GM23338 (cell line): ENCODE results near the gene CHST6. TPM values are rescaled to one million over a fixed set of nuclear protein-coding genes. Genes with fewer than 3 reads are reported as not detected.

Experiments
- ATAC-seq: fragments of 200-7000 bp; cut with Tn5 transposase; 3 replicates; pipeline ENCODE4 v1.9.1; 2020
- DNase-seq: peaks from one replicate; pipeline ENCODE4 v3.0.0-alpha.2; 2015; ENCODE audit warnings: low spot score
- H2AFZ ChIP-seq: fragments of 200-600 bp; sonication (generic); 2 replicates; pipeline ENCODE4 v1.8.0; 2016; ENCODE audit warnings: antibody characterized with exemption, mild to moderate bottlenecking, moderate library complexity
- H3F3A ChIP-seq: fragments of 200-600 bp; sonication (generic); replicated peaks from 2 replicates; pipeline ENCODE4 v1.8.0; 2017; ENCODE audit warnings: antibody characterized with exemption, mixed run types, low read depth
- H3K27ac ChIP-seq: fragments of 200-600 bp; sonication (generic); 2 replicates; pipeline ENCODE4 v1.6.1; 2016; ENCODE audit warnings: low read depth
- H3K27me3 ChIP-seq: fragments of 200-600 bp; sonication (generic); 2 replicates; pipeline ENCODE4 v1.8.0; 2016; ENCODE audit warnings: mild to moderate bottlenecking, mixed run types, moderate library complexity; ENCODE audit not compliant: insufficient read depth
- H3K36me3 ChIP-seq: fragments of 200-600 bp; sonication (generic); 2 replicates; pipeline ENCODE4 v1.8.0; 2016; ENCODE audit warnings: mild to moderate bottlenecking; ENCODE audit not compliant: insufficient read depth
- H3K4me1 ChIP-seq: fragments of 200-600 bp; sonication (generic); 2 replicates; pipeline ENCODE4 v1.8.0; 2016; ENCODE audit warnings: mild to moderate bottlenecking, moderate library complexity; ENCODE audit not compliant: insufficient read depth
- H3K4me2 ChIP-seq: fragments of 200-600 bp; sonication (generic); 2 replicates; pipeline ENCODE4 v1.7.1; 2017; ENCODE audit warnings: mixed run types
- H3K4me3 ChIP-seq: fragments of 200-600 bp; sonication (generic); 2 replicates; pipeline ENCODE4 v1.6.1; 2016; ENCODE audit warnings: mixed run types
- H3K79me2 ChIP-seq: fragments of 200-600 bp; sonication (generic); replicated peaks from 2 replicates; pipeline ENCODE4 v1.8.0; 2017; ENCODE audit warnings: mild to moderate bottlenecking; ENCODE audit not compliant: insufficient read depth
- H3K9me2 ChIP-seq: fragments of 200-600 bp; sonication (generic); 2 replicates; pipeline ENCODE4 v1.8.0; 2017; ENCODE audit not compliant: insufficient read depth
- H4K20me1 ChIP-seq: fragments of 200-600 bp; sonication (generic); replicated peaks from 2 replicates; pipeline ENCODE4 v1.8.0; 2017; ENCODE audit warnings: mild to moderate bottlenecking; ENCODE audit not compliant: insufficient read depth
- H3K27ac Mint-ChIP-seq: 2 replicates; pipeline ENCODE4 v1.8.0; 2020; ENCODE audit warnings: inconsistent platforms, mild to moderate bottlenecking, moderate library complexity, mixed read lengths
- H3K27me3 Mint-ChIP-seq: 3 replicates; pipeline ENCODE4 v1.8.0; 2022; ENCODE audit warnings: low read depth, mild to moderate bottlenecking, moderate library complexity, mixed read lengths, inconsistent platforms; ENCODE audit not compliant: insufficient read depth, poor library complexity
- H3K36me3 Mint-ChIP-seq: 3 replicates; pipeline ENCODE4 v1.8.0; 2021; ENCODE audit warnings: low read depth, mild to moderate bottlenecking, inconsistent platforms, moderate library complexity, mixed read lengths
- H3K4me1 Mint-ChIP-seq: 3 replicates; pipeline ENCODE4 v1.8.0; 2020; ENCODE audit warnings: mild to moderate bottlenecking, inconsistent platforms, mixed read lengths
- H3K4me3 Mint-ChIP-seq: 3 replicates; pipeline ENCODE4 v1.8.0; 2021; ENCODE audit warnings: moderate library complexity, mild to moderate bottlenecking, inconsistent platforms, mixed read lengths
- H3K9me3 Mint-ChIP-seq: 3 replicates; pipeline ENCODE4 v1.8.0; 2020; ENCODE audit warnings: moderate library complexity, mild to moderate bottlenecking, inconsistent platforms, mixed read lengths
- CREB1 ChIP-seq: fragments of 250-450 bp; sonication (Bioruptor Pico); IDR thresholded peaks from 2 replicates; pipeline ENCODE4 v1.5.0; 2020; ENCODE audit warnings: low read depth, mild to moderate bottlenecking, moderate library complexity
- CTCF ChIP-seq, 2 experiments: fragments of 200-600 bp in 1 of 2; sonication (generic) in 1 of 2; conservative IDR thresholded peaks; 2 replicates each; pipeline versions ENCODE4 v1.5.1 to v1.6.1; 2016 to 2017; ENCODE audit warnings: antibody characterized with exemption in 2 of 2, low read depth in 2 of 2, mild to moderate bottlenecking in 2 of 2, moderate library complexity in 1 of 2
- EZH2 ChIP-seq: fragments of 200-600 bp; sonication (generic); IDR thresholded peaks from one replicate; pipeline ENCODE4 v1.8.0; 2017; ENCODE audit warnings: antibody characterized with exemption, mild to moderate bottlenecking, low read depth; ENCODE audit not compliant: unreplicated experiment
- EZH2phosphoT487 ChIP-seq: fragments of 200-600 bp; sonication (generic); IDR thresholded peaks from one replicate; pipeline ENCODE4 v1.8.1; 2018; ENCODE audit warnings: antibody characterized with exemption; ENCODE audit not compliant: unreplicated experiment
- JUNB ChIP-seq: IDR thresholded peaks from one replicate; pipeline ENCODE4 v1.6.1; 2016; ENCODE audit warnings: antibody characterized with exemption; ENCODE audit not compliant: unreplicated experiment
- NANOG ChIP-seq: IDR thresholded peaks from 2 replicates; pipeline ENCODE4 v1.6.1; 2016; ENCODE audit warnings: antibody characterized with exemption, borderline replicate concordance
- polyA plus RNA-seq: library from polyadenylated mRNA; unstranded; fragments of >200 nt; fragmentation: Nextera tagmentation; extraction: Ambion mirVana; gene quantifications from 2 replicates; pipeline ENCODE4 v1.2.1, GENCODE V29; 2016
- total RNA-seq: library from RNA; depleted of rRNA; stranded (reverse); fragments of >200 nt; shearing (Covaris generic); gene quantifications from 2 replicates; pipeline ENCODE4 v1.2.3, GENCODE V29; 2014
- TF ChIP-seq, protein P1 (sequence below): fragments of 250-450 bp; sonication (Bioruptor Pico); IDR thresholded peaks from 2 replicates; pipeline ENCODE4 v1.5.0; 2020; ENCODE audit warnings: mild to moderate bottlenecking, moderate library complexity
- TF ChIP-seq, protein P2 (sequence below): IDR thresholded peaks from 2 replicates; pipeline ENCODE4 v1.6.1; 2016; ENCODE audit warnings: antibody characterized with exemption

CHST6 gene
- total and polyA plus RNA-seq, 2 experiments from 2014 or later = 2.7 to 22.2 TPM

- TF ChIP-seq, protein P1, sequence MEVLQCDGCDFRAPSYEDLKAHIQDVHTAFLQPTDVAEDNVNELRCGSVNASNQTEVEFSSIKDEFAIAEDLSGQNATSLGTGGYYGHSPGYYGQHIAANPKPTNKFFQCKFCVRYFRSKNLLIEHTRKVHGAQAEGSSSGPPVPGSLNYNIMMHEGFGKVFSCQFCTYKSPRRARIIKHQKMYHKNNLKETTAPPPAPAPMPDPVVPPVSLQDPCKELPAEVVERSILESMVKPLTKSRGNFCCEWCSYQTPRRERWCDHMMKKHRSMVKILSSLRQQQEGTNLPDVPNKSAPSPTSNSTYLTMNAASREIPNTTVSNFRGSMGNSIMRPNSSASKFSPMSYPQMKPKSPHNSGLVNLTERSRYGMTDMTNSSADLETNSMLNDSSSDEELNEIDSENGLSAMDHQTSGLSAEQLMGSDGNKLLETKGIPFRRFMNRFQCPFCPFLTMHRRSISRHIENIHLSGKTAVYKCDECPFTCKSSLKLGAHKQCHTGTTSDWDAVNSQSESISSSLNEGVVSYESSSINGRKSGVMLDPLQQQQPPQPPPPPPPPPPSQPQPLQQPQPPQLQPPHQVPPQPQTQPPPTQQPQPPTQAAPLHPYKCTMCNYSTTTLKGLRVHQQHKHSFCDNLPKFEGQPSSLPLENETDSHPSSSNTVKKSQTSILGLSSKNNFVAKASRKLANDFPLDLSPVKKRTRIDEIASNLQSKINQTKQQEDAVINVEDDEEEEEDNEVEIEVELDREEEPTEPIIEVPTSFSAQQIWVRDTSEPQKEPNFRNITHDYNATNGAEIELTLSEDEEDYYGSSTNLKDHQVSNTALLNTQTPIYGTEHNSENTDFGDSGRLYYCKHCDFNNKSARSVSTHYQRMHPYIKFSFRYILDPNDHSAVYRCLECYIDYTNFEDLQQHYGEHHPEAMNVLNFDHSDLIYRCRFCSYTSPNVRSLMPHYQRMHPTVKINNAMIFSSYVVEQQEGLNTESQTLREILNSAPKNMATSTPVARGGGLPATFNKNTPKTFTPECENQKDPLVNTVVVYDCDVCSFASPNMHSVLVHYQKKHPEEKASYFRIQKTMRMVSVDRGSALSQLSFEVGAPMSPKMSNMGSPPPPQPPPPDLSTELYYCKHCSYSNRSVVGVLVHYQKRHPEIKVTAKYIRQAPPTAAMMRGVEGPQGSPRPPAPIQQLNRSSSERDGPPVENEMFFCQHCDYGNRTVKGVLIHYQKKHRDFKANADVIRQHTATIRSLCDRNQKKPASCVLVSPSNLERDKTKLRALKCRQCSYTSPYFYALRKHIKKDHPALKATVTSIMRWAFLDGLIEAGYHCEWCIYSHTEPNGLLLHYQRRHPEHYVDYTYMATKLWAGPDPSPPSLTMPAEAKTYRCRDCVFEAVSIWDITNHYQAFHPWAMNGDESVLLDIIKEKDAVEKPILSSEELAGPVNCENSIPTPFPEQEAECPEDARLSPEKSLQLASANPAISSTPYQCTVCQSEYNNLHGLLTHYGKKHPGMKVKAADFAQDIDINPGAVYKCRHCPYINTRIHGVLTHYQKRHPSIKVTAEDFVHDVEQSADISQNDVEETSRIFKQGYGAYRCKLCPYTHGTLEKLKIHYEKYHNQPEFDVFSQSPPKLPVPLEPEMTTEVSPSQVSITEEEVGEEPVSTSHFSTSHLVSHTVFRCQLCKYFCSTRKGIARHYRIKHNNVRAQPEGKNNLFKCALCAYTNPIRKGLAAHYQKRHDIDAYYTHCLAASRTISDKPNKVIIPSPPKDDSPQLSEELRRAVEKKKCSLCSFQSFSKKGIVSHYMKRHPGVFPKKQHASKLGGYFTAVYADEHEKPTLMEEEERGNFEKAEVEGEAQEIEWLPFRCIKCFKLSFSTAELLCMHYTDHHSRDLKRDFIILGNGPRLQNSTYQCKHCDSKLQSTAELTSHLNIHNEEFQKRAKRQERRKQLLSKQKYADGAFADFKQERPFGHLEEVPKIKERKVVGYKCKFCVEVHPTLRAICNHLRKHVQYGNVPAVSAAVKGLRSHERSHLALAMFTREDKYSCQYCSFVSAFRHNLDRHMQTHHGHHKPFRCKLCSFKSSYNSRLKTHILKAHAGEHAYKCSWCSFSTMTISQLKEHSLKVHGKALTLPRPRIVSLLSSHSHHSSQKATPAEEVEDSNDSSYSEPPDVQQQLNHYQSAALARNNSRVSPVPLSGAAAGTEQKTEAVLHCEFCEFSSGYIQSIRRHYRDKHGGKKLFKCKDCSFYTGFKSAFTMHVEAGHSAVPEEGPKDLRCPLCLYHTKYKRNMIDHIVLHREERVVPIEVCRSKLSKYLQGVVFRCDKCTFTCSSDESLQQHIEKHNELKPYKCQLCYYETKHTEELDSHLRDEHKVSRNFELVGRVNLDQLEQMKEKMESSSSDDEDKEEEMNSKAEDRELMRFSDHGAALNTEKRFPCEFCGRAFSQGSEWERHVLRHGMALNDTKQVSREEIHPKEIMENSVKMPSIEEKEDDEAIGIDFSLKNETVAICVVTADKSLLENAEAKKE = no peak
- no peak for TF ChIP-seq CREB1 (CRISPR knock-in tag)
- TF ChIP-seq NANOG = no peak
Measured at GRCh38 chr16:75478480-75479345, 16.5 kb downstream of the CHST6 start (continued).

GRCh38 chr16:75477680-75478473 lies 17.4 kb downstream of the CHST6 start:
- H3K4me3 ChIP-seq = no peak overlapping the region
- H3F3A ChIP-seq = no peaks in the 10 kb centered on the region
- ATAC-seq (no peak), DNase-seq (no peak)
- no peaks in the 10 kb centered on the region; the same call in 1 of the 2 replicates for H4K20me1 ChIP-seq
- H3K9me2 ChIP-seq = no peaks in the 10 kb centered on the region; the same call in 1 of the 2 replicates
- H2AFZ ChIP-seq = no peak overlapping the region
- H3K27me3 ChIP-seq = no peaks in the 10 kb centered on the region
- H3K27ac ChIP-seq = no peak overlapping the region
- Mint-ChIP-seq H3K36me3 (peaks cover 33% of the 10 kb centered on the region), H3K27ac (peak overlapping the region; percentile 28), H3K27me3 (peaks cover 14% of the 10 kb centered on the region), H3K4me3 (no peak overlapping the region; the same call in 2 of the 3 replicates), H3K4me1 (no peaks in the 10 kb centered on the region; the same call in 2 of the 3 replicates), H3K9me3 (no peaks in the 10 kb centered on the region; the same call in 2 of the 3 replicates)
- no peak overlapping the region for H3K4me2 ChIP-seq
- H3K4me1 ChIP-seq = no peaks in the 10 kb centered on the region
- no peaks in the 10 kb centered on the region for H3K79me2 ChIP-seq
- no peaks in the 10 kb centered on the region for H3K36me3 ChIP-seq
- TF ChIP-seq CTCF (conservative IDR thresholded peaks at IDR 0.05; ENCODE audit: low read depth in 2 of 2) (no peak), EZH2phosphoT487 (no peak), EZH2 (no peak), JUNB (no peak), CREB1 (CRISPR knock-in tag) (no peak), NANOG (no peak)
- TF ChIP-seq, protein P2, sequence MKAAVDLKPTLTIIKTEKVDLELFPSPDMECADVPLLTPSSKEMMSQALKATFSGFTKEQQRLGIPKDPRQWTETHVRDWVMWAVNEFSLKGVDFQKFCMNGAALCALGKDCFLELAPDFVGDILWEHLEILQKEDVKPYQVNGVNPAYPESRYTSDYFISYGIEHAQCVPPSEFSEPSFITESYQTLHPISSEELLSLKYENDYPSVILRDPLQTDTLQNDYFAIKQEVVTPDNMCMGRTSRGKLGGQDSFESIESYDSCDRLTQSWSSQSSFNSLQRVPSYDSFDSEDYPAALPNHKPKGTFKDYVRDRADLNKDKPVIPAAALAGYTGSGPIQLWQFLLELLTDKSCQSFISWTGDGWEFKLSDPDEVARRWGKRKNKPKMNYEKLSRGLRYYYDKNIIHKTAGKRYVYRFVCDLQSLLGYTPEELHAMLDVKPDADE = no peak
